ENCODE results near the gene MAP4K3.

Gene MAP4K3

GRCh38 chr2:39468579-39469451 lies 31.7 kb upstream of the MAP4K3 start:
- no peak overlapping the region for H3K4me3 ChIP-seq (ENCODE audit: low read depth, low read length)
- DNase-seq (ENCODE audit: low read depth): peak; percentile 57
- no peak for TF ChIP-seq CTCF (conservative IDR thresholded peaks at IDR 0.05; ENCODE audit: low read depth, low read length)

- no peak overlapping the region for H3K4me3 ChIP-seq (ENCODE audit: low read depth, low read length)
- DNase-seq (ENCODE audit: low read depth): no peak
- no peak for TF ChIP-seq CTCF (conservative IDR thresholded peaks at IDR 0.05; ENCODE audit: low read depth, low read length)
Measured at GRCh38 chr2:39466311-39466710, 29.2 kb upstream of the MAP4K3 start.

GRCh38 chr2:39464864-39465263 lies 27.8 kb upstream of the MAP4K3 start:
- DNase-seq (ENCODE audit: low read depth): no peak
- no peak for TF ChIP-seq CTCF (conservative IDR thresholded peaks at IDR 0.05; ENCODE audit: low read depth, low read length)
- H3K4me3 ChIP-seq (ENCODE audit: low read depth, low read length): no peak overlapping the region

GRCh38 chr2:39455826-39456225 lies 18.7 kb upstream of the MAP4K3 start:
- TF ChIP-seq CTCF (conservative IDR thresholded peaks at IDR 0.05; ENCODE audit: low read depth, low read length): no peak
- DNase-seq (ENCODE audit: low read depth): peak; percentile 82

GRCh38 chr2:39452396-39452795 lies 15.3 kb upstream of the MAP4K3 start:
- no peak for TF ChIP-seq CTCF (conservative IDR thresholded peaks at IDR 0.05; ENCODE audit: low read depth, low read length)
- no peak for DNase-seq (ENCODE audit: low read depth)

More at GRCh38 chr2:39455826-39456225, 18.7 kb upstream of the MAP4K3 start:
- H3K4me3 ChIP-seq (ENCODE audit: low read depth, low read length): no peak overlapping the region

GRCh38 chr2:39451954-39452353 lies 14.9 kb upstream of the MAP4K3 start:
- H3K4me3 ChIP-seq (ENCODE audit: low read depth, low read length): no peak overlapping the region
- DNase-seq (ENCODE audit: low read depth): no peak
- TF ChIP-seq CTCF (conservative IDR thresholded peaks at IDR 0.05; ENCODE audit: low read depth, low read length): no peak

More at GRCh38 chr2:39452396-39452795, 15.3 kb upstream of the MAP4K3 start:
- no peak overlapping the region for H3K4me3 ChIP-seq (ENCODE audit: low read depth, low read length)

GRCh38 chr2:39448169-39448502 lies 11.1 kb upstream of the MAP4K3 start:
- no peak overlapping the region for H3K4me3 ChIP-seq (ENCODE audit: low read depth, low read length)
- TF ChIP-seq CTCF (conservative IDR thresholded peaks at IDR 0.05; ENCODE audit: low read depth, low read length): no peak
- no peak for DNase-seq (ENCODE audit: low read depth)

Measured in choroid plexus epithelial cell (primary cell).